Measurements from ENCODE around the gene ERVW-1.

The ERVW-1 gene

GRCh38 chr7:92423710-92424131 is 54.0 kb downstream of the ERVW-1 start:
- DNase-seq, result peak in 1 of 5 experiments; percentile 41

- no peak for DNase-seq
Observed at GRCh38 chr7:92422926-92423325, 54.8 kb downstream of the ERVW-1 start.

GRCh38 chr7:92421676-92422435 is 55.9 kb downstream of the ERVW-1 start:
- no peak for DNase-seq
